Neural cell (in vitro differentiated cells): ENCODE data around the gene GNB2. TPM values are rescaled to one million over a fixed set of nuclear protein-coding genes. Genes with fewer than 3 reads are reported as not detected.

Experiments used
- H2AFZ ChIP-seq: fragments of 200-600, 300-800 bp; sonication (generic), shearing (Covaris generic); 2 replicates; pipeline ENCODE4 v1.6.0; 2014; ENCODE audit warnings: low read depth, mild to moderate bottlenecking, antibody characterized with exemption, low read length, moderate library complexity
- H3F3A ChIP-seq: fragments of 200-600 bp; shearing (Covaris generic); 2 replicates; pipeline ENCODE4 v1.6.1; 2016; ENCODE audit warnings: mild to moderate bottlenecking, moderate library complexity, mixed read lengths, antibody characterized with exemption, low read length; ENCODE audit not compliant: insufficient read depth, poor library complexity, severe bottlenecking
- H3K27ac ChIP-seq: fragments of 200-600, 300-800 bp; sonication (generic), shearing (Covaris generic); 2 replicates; pipeline ENCODE4 v1.5.1; 2014; ENCODE audit warnings: mild to moderate bottlenecking, low read length, moderate library complexity
- H3K27me3 ChIP-seq: fragments of 300-800, 200-600 bp; sonication (generic), shearing (Covaris generic); 2 replicates; pipeline ENCODE4 v1.6.0; 2014; ENCODE audit warnings: mild to moderate bottlenecking, low read depth, low read length, moderate library complexity; ENCODE audit not compliant: insufficient read depth
- H3K36me3 ChIP-seq: fragments of 300-800, 200-600 bp; sonication (generic), shearing (Covaris generic); 2 replicates; pipeline ENCODE4 v1.5.1; 2014; ENCODE audit warnings: mild to moderate bottlenecking, antibody characterized with exemption, low read length, moderate library complexity; ENCODE audit not compliant: insufficient read depth
- H3K4me2 ChIP-seq: fragments of 300-800, 200-600 bp; sonication (generic), shearing (Covaris generic); 2 replicates; pipeline ENCODE4 v1.6.0; 2014; ENCODE audit warnings: mild to moderate bottlenecking, low read length
- H3K4me3 ChIP-seq: fragments of 300-800, 200-600 bp; sonication (generic), shearing (Covaris generic); 2 replicates; pipeline ENCODE4 v1.5.1; 2014; ENCODE audit warnings: mild to moderate bottlenecking, low read length, moderate library complexity
- H3K79me2 ChIP-seq: fragments of 200-600 bp; shearing (Covaris generic); replicated peaks from 2 replicates; pipeline ENCODE4 v1.6.0; 2014; ENCODE audit warnings: mild to moderate bottlenecking, low read length, moderate library complexity; ENCODE audit not compliant: insufficient read depth
- H3K9ac ChIP-seq: fragments of 300-800, 200-600 bp; sonication (generic), shearing (Covaris generic); 2 replicates; pipeline ENCODE4 v1.6.1; 2016; ENCODE audit warnings: mild to moderate bottlenecking, low read length, mixed read lengths
- H3K9me2 ChIP-seq: fragments of 200-600 bp; shearing (Covaris generic); 2 replicates; pipeline ENCODE4 v1.6.1; 2016; ENCODE audit warnings: mild to moderate bottlenecking, low read length, mixed read lengths; ENCODE audit not compliant: insufficient read depth
- H3K9me3 ChIP-seq: fragments of 200-600, 300-800 bp; sonication (generic), shearing (Covaris generic); 2 replicates; pipeline ENCODE4 v1.6.1; 2016; ENCODE audit warnings: mild to moderate bottlenecking, mixed run types, low read length, moderate library complexity, mixed read lengths
- H4K20me1 ChIP-seq: fragments of 200-600 bp; shearing (Covaris generic); 2 replicates; pipeline ENCODE4 v1.6.1; 2016; ENCODE audit warnings: mild to moderate bottlenecking, mixed run types; ENCODE audit not compliant: insufficient read depth
- CTCF ChIP-seq: fragments of 450-650 bp; IDR thresholded peaks from 2 replicates; pipeline ENCODE4 v1.5.1; 2014; ENCODE audit warnings: antibody characterized with exemption, mild to moderate bottlenecking, moderate library complexity; ENCODE audit not compliant: poor library complexity, severe bottlenecking
- EP300 ChIP-seq: fragments of 450-650 bp; conservative IDR thresholded peaks from 2 replicates; pipeline ENCODE4 v1.6.1; 2014; ENCODE audit warnings: antibody characterized with exemption, mild to moderate bottlenecking, moderate library complexity; ENCODE audit not compliant: poor library complexity, severe bottlenecking
- EZH2 ChIP-seq: fragments of 200-600, 300-800 bp; shearing (Covaris generic), sonication (generic); IDR thresholded peaks from 2 replicates; pipeline ENCODE4 v1.6.1; 2014; ENCODE audit warnings: antibody characterized with exemption, low read length, borderline replicate concordance, mild to moderate bottlenecking; ENCODE audit not compliant: insufficient read depth, poor library complexity, severe bottlenecking
- MXI1 ChIP-seq: fragments of 450-650 bp; conservative IDR thresholded peaks from 2 replicates; pipeline ENCODE4 v1.6.1; 2014; ENCODE audit warnings: antibody characterized with exemption, mild to moderate bottlenecking; ENCODE audit not compliant: poor library complexity, severe bottlenecking
- POLR2AphosphoS5 ChIP-seq: IDR thresholded peaks from 2 replicates; pipeline ENCODE4 v1.6.1; 2012
- RAD21 ChIP-seq: fragments of 450-650 bp; conservative IDR thresholded peaks from 2 replicates; pipeline ENCODE4 v1.6.1; 2014; ENCODE audit warnings: antibody characterized with exemption, mild to moderate bottlenecking, moderate library complexity
- REST ChIP-seq: IDR thresholded peaks from 2 replicates; pipeline ENCODE4 v1.6.1; 2012; ENCODE audit warnings: borderline replicate concordance
- SMC3 ChIP-seq: fragments of 450-650 bp; conservative IDR thresholded peaks from 2 replicates; pipeline ENCODE4 v1.6.1; 2014; ENCODE audit warnings: antibody characterized with exemption, mild to moderate bottlenecking, moderate library complexity; ENCODE audit not compliant: poor library complexity
- TAF1 ChIP-seq: IDR thresholded peaks from 2 replicates; pipeline ENCODE4 v1.6.1; 2012; ENCODE audit warnings: low read depth
- polyA plus RNA-seq: library from polyadenylated mRNA; depleted of rRNA; stranded (reverse); fragments of >200 nt; gene quantifications from 2 replicates; pipeline ENCODE4 v1.2.3, GENCODE V29; 2014

Gene GNB2
- polyA plus RNA-seq, 1 donor from 2014 or later: 279 TPM

GRCh38 chr7:100684534-100685042, 11.0 kb downstream of the GNB2 start:
- Histone ChIP-seq H3K4me3 (no peak overlapping the region), H4K20me1 (peaks cover 3% of the 10 kb centered on the region), H3K79me2 (peaks cover 12% of the 10 kb centered on the region), H3K9me2 (no peaks in the 10 kb centered on the region), H2AFZ (no peak overlapping the region), H3F3A (no peaks in the 10 kb centered on the region), H3K9me3 (no peaks in the 10 kb centered on the region), H3K27ac (no peak overlapping the region), H3K27me3 (no peaks in the 10 kb centered on the region), H3K9ac (no peak overlapping the region), H3K4me2 (no peak overlapping the region), H3K36me3 (no peaks in the 10 kb centered on the region)
- TF ChIP-seq EP300 (no peak), MXI1 (no peak)

GRCh38 chr7:100685049-100685605, 11.6 kb downstream of the GNB2 start:
- Histone ChIP-seq H4K20me1 (peaks cover 8% of the 10 kb centered on the region), H3K27ac (no peak overlapping the region), H3K36me3 (no peaks in the 10 kb centered on the region), H3K4me2 (no peak overlapping the region), H3K9me3 (no peaks in the 10 kb centered on the region), H3K4me3 (no peak overlapping the region), H2AFZ (no peak overlapping the region), H3K27me3 (no peaks in the 10 kb centered on the region), H3K9ac (no peak overlapping the region), H3F3A (no peaks in the 10 kb centered on the region), H3K79me2 (peaks cover 17% of the 10 kb centered on the region), H3K9me2 (no peaks in the 10 kb centered on the region)
- TF ChIP-seq MXI1: no peak
- TF ChIP-seq TAF1: no peak
- TF ChIP-seq REST: no peak
- no peak for TF ChIP-seq SMC3
- TF ChIP-seq POLR2AphosphoS5: no peak
- no peak for TF ChIP-seq CTCF
- no peak for TF ChIP-seq EZH2
- no peak for TF ChIP-seq EP300
- no peak for TF ChIP-seq RAD21
